ENCODE results near the gene RHOD.

Gene RHOD

DNA sequence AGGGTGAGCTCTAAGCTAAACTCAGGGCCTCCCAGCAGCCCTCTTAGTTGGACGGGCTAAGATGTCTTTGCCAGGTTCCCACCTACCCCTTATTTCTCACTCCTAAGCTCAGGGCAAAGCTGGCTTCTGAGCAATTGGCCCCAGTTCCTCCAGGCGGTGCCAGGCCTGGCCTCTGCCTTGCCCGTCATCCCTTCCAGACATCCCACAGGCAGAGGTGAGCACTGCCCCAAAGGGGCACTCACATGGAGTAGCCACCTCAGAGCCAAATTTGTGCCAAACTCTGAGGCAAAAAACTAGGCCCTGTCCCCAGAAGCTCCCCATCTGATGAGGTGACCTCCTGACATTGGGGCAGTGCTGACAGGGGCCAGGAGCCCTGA lies 9.7 kb downstream of the RHOD start:
- no peaks in the 10 kb centered on the region for H4K20me1 ChIP-seq (ENCODE audit: insufficient read depth, low read length)

DNA sequence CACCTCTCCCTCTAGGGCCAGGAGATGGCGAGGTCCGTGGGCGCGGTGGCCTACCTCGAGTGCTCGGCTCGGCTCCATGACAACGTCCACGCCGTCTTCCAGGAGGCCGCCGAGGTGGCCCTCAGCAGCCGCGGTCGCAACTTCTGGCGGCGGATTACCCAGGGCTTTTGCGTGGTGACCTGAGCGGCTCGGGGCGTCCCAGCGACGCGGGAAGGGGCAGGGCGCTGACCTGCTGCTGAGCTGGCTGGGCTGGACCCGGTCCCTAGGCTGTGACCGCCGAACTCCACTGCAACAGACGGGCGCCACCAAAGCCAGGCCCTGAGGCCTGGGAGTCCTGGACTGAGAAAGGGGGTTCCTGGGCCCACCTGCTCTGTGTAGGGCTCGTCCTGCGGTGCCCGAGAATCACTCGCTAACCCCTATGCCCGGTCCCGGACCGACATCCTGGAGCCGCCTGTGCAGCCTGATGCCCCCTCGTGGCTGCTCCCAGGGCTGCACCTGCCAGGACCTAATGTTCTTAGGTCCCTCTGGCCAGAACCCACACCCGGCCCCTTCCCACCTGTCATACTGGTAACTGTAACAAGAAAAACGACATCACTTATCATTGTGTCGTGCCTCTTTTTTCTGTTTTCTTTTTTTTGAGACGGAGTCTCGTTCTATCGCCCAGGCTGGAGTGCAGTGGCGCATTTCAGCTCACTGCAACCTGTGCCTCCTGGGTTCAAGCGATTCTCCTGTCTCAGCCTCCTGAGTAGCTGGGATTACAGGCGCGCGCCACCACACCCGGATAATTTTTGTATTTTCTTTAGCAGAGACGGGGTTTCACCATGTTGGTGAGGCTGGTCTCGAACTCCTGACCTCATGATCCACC lies 15.0 kb downstream of the RHOD start:
- TF ChIP-seq, protein P1, sequence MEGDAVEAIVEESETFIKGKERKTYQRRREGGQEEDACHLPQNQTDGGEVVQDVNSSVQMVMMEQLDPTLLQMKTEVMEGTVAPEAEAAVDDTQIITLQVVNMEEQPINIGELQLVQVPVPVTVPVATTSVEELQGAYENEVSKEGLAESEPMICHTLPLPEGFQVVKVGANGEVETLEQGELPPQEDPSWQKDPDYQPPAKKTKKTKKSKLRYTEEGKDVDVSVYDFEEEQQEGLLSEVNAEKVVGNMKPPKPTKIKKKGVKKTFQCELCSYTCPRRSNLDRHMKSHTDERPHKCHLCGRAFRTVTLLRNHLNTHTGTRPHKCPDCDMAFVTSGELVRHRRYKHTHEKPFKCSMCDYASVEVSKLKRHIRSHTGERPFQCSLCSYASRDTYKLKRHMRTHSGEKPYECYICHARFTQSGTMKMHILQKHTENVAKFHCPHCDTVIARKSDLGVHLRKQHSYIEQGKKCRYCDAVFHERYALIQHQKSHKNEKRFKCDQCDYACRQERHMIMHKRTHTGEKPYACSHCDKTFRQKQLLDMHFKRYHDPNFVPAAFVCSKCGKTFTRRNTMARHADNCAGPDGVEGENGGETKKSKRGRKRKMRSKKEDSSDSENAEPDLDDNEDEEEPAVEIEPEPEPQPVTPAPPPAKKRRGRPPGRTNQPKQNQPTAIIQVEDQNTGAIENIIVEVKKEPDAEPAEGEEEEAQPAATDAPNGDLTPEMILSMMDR (IDR thresholded peaks at IDR 0.05; ENCODE audit: low read length), result peak; percentile 85
- TF ChIP-seq EZH2 (optimal IDR thresholded peaks at IDR 0.05; ENCODE audit: low read depth, low read length), result no peak
- Histone ChIP-seq H3K27me3 (replicated peaks; ENCODE audit: insufficient read depth, low read length) (no peaks in the 10 kb centered on the region), H3K36me3 (replicated peaks; ENCODE audit: insufficient read depth, low read length) (no peaks in the 10 kb centered on the region), H2AFZ (ENCODE audit: low read length) (0 out of 2 replicates have a peak overlapping the region, but pooled peaks have one; percentile 8), H3F3A (ENCODE audit: insufficient read depth, low read length) (no peaks in the 10 kb centered on the region), H3K4me3 (ENCODE audit: low read length) (no peak overlapping the region; the same call in 1 of the 2 replicates), H3K9ac (ENCODE audit: low read length) (no peak overlapping the region), H3K9me2 (replicated peaks; ENCODE audit: insufficient read depth, low read length) (no peaks in the 10 kb centered on the region), H3K9me3 (replicated peaks; ENCODE audit: insufficient read depth, low read length) (no peaks in the 10 kb centered on the region), H3K79me2 (ENCODE audit: low read length) (no peaks in the 10 kb centered on the region), H3K4me1 (ENCODE audit: low read length) (no peaks in the 10 kb centered on the region), H3K4me2 (ENCODE audit: low read depth, low read length) (peak overlapping the region; percentile 32; the same call in 1 of the 2 replicates), H4K20me1 (ENCODE audit: insufficient read depth, low read length) (no peaks in the 10 kb centered on the region), H3K27ac (ENCODE audit: low read length) (no peak overlapping the region)
- DNase-seq, result peak; percentile 74

More for the DNA sequence above, 9.7 kb downstream of the RHOD start:
- H3K4me3 ChIP-seq (ENCODE audit: low read length), result no peak overlapping the region
- TF ChIP-seq EZH2 (optimal IDR thresholded peaks at IDR 0.05; ENCODE audit: low read depth, low read length) (no peak), EZH2phosphoT487 (IDR thresholded peaks at IDR 0.05; ENCODE audit: low read length) (no peak)
- TF ChIP-seq, protein P1 (IDR thresholded peaks at IDR 0.05; ENCODE audit: low read length), result no peak
- no peak for DNase-seq
- H3K9me2 ChIP-seq (replicated peaks; ENCODE audit: insufficient read depth, low read length), result no peaks in the 10 kb centered on the region
- H3K4me2 ChIP-seq (ENCODE audit: low read depth, low read length), result no peak overlapping the region
- no peaks in the 10 kb centered on the region for H3K4me1 ChIP-seq (ENCODE audit: low read length)
- H3K9me3 ChIP-seq (replicated peaks; ENCODE audit: insufficient read depth, low read length), result no peaks in the 10 kb centered on the region
- no peaks in the 10 kb centered on the region for H3F3A ChIP-seq (ENCODE audit: insufficient read depth, low read length)
- H3K36me3 ChIP-seq (replicated peaks; ENCODE audit: insufficient read depth, low read length), result no peaks in the 10 kb centered on the region
- no peak overlapping the region for H3K27ac ChIP-seq (ENCODE audit: low read length)
- H3K27me3 ChIP-seq (replicated peaks; ENCODE audit: insufficient read depth, low read length), result no peaks in the 10 kb centered on the region
- no peak overlapping the region for H3K9ac ChIP-seq (ENCODE audit: low read length)
- no peaks in the 10 kb centered on the region for H3K79me2 ChIP-seq (ENCODE audit: low read length)
- H2AFZ ChIP-seq (ENCODE audit: low read length), result no peak overlapping the region

DNA sequence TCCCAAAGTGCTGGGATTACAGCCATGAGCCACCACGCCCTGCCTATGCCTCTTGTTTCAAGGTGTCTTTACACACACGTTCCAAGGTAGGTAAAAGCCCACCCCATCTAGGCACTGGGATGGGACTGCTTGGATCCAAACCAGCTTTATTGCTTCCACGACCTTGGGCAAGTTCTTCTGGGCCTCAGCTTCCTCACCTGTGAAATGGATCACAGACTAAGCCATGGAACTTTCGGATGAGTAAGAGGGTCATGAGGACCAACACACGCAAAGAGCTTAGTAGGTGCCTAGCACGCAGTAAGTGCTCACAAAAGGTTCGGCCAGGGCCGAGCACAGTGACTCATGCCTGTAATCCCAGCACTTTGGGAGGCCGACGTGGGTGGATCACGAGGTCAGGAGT lies 15.6 kb downstream of the RHOD start:
- no peaks in the 10 kb centered on the region for H3K9me2 ChIP-seq (replicated peaks; ENCODE audit: insufficient read depth, low read length)
- H3F3A ChIP-seq (ENCODE audit: insufficient read depth, low read length), result no peaks in the 10 kb centered on the region
- TF ChIP-seq EZH2phosphoT487 (IDR thresholded peaks at IDR 0.05; ENCODE audit: low read length) (no peak), EZH2 (optimal IDR thresholded peaks at IDR 0.05; ENCODE audit: low read depth, low read length) (no peak)
- TF ChIP-seq, protein P1 (IDR thresholded peaks at IDR 0.05; ENCODE audit: low read length), result no peak
- no peak for DNase-seq
- H4K20me1 ChIP-seq (ENCODE audit: insufficient read depth, low read length), result no peaks in the 10 kb centered on the region
- no peaks in the 10 kb centered on the region for H3K27me3 ChIP-seq (replicated peaks; ENCODE audit: insufficient read depth, low read length)
- H2AFZ ChIP-seq (ENCODE audit: low read length), result no peak overlapping the region
- H3K4me2 ChIP-seq (ENCODE audit: low read depth, low read length), result no peak overlapping the region
- H3K36me3 ChIP-seq (replicated peaks; ENCODE audit: insufficient read depth, low read length), result no peaks in the 10 kb centered on the region
- H3K9me3 ChIP-seq (replicated peaks; ENCODE audit: insufficient read depth, low read length), result no peaks in the 10 kb centered on the region
- no peak overlapping the region for H3K9ac ChIP-seq (ENCODE audit: low read length)
- H3K27ac ChIP-seq (ENCODE audit: low read length), result no peak overlapping the region
- no peak overlapping the region for H3K4me3 ChIP-seq (ENCODE audit: low read length)
- H3K79me2 ChIP-seq (ENCODE audit: low read length), result no peaks in the 10 kb centered on the region
- no peaks in the 10 kb centered on the region for H3K4me1 ChIP-seq (ENCODE audit: low read length)
